HEK293T (cell line): ENCODE measurements around the gene PRAC2.
A peak's percentile ranks its signal among the peaks of the same experiment; 100 is the strongest.

Experiments used
- CTCF ChIA-PET: fragments of 350-600 bp; formaldehyde crosslinking; extraction: SDS; loops from one replicate; lab custom pipeline; 2021; ENCODE audit warnings: antibody characterized with exemption, inconsistent platforms; lab: Yijun Ruan, JAX
- POLR2A ChIA-PET: fragments of 350-600 bp; formaldehyde crosslinking; extraction: SDS; loops from one replicate; lab custom pipeline; 2020; ENCODE audit warnings: antibody characterized with exemption, inconsistent platforms; lab: Yijun Ruan, JAX
- DNase-seq: peaks from one replicate; pipeline ENCODE4 v3.0.0; 2012; ENCODE audit warnings: mixed read lengths; ENCODE audit errors: extremely low spot score
- ARNT ChIP-seq: fragments of 450-650 bp; IDR thresholded peaks from 2 replicates; pipeline ENCODE4 v1.6.1; 2017; ENCODE audit warnings: mild to moderate bottlenecking
- BHLHE40 ChIP-seq: fragments of 450-650 bp; IDR thresholded peaks from 2 replicates; pipeline ENCODE4 v1.6.1; 2016; ENCODE audit warnings: mild to moderate bottlenecking, moderate library complexity, borderline replicate concordance
- ELF4 ChIP-seq: fragments of 450-650 bp; IDR thresholded peaks from 2 replicates; pipeline ENCODE4 v1.6.1; 2017; ENCODE audit warnings: antibody characterized with exemption
- FOXA1 ChIP-seq: fragments of 450-650 bp; IDR thresholded peaks from 2 replicates; pipeline ENCODE4 v1.6.1; 2016; ENCODE audit warnings: mild to moderate bottlenecking
- FOXK2 ChIP-seq: fragments of 450-650 bp; IDR thresholded peaks from 2 replicates; pipeline ENCODE4 v1.6.1; 2016; ENCODE audit warnings: mild to moderate bottlenecking
- FOXM1 ChIP-seq: fragments of 450-650 bp; IDR thresholded peaks from 2 replicates; pipeline ENCODE4 v1.6.1; 2017; ENCODE audit warnings: mild to moderate bottlenecking, borderline replicate concordance
- HDGF ChIP-seq: fragments of 450-650 bp; IDR thresholded peaks from 2 replicates; pipeline ENCODE4 v1.6.1; 2017; ENCODE audit warnings: antibody characterized with exemption, borderline replicate concordance
- L3MBTL2 ChIP-seq: fragments of 450-650 bp; conservative IDR thresholded peaks from 2 replicates; pipeline ENCODE4 v1.6.1; 2016; ENCODE audit warnings: mild to moderate bottlenecking
- LEF1 ChIP-seq: fragments of 450-650 bp; IDR thresholded peaks from 2 replicates; pipeline ENCODE4 v1.6.1; 2017; ENCODE audit warnings: mild to moderate bottlenecking, borderline replicate concordance
- NFRKB ChIP-seq: fragments of 450-650 bp; IDR thresholded peaks from 2 replicates; pipeline ENCODE4 v1.6.1; 2016; ENCODE audit warnings: mild to moderate bottlenecking, moderate library complexity
- SP1 ChIP-seq: fragments of 450-650 bp; IDR thresholded peaks from 2 replicates; pipeline ENCODE4 v1.6.1; 2017
- SUZ12 ChIP-seq: fragments of 450-650 bp; IDR thresholded peaks from 2 replicates; pipeline ENCODE4 v1.6.1; 2016; ENCODE audit warnings: mild to moderate bottlenecking
- TARDBP ChIP-seq: fragments of 450-650 bp; IDR thresholded peaks from 2 replicates; pipeline ENCODE4 v1.6.1; 2016
- TF ChIP-seq, protein P1 (sequence below): fragments of 450-650 bp; IDR thresholded peaks from 2 replicates; pipeline ENCODE4 v1.6.1; 2016

PRAC2 gene

DNA sequence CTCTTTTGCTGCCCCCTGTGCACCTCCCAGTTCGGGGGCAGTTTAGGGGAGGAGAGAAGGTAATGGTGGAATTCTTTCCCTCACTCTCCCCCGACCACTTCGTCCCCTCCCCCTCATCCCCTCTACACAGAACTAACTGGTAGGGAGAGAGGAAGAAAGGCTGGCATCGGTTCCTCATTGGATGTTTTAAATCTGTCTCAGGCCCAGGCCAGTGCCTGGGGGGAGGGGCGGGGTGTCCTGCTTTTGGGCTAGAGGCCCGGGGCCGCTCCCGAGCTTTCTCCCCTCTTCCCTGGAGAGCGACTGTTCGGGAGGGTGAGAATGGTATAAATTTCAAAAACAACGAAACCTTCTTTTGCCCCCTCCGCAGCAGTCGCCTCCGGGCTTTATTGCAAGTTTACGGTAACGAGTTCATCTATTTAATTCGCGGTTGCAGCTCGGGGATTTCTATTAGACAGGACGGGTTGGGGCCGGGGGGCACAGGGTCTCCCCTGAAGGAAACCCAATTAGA lies at the start of gene PRAC2:
TSS of gene PRAC2 (plus strand) at position 271 of the 508 bp plus-strand sequence. CDS start 1,226 bp downstream, outside the sequence.
- ChIA-PET POLR2A (interaction anchor here (0.9 to 2.9 kb wide), 5 partner anchors 10 to 169 kb away, joined by 3 to 25 read pairs (median 3); partner anchors contain the start of gene ATP5MC1), CTCF (interaction anchor here (1.3 to 4.1 kb wide), 5 partner anchors 13 to 162 kb away, joined by 5 to 66 read pairs (median 10); no protein-coding TSS in a partner anchor)
- TF ChIP-seq SUZ12, result no peak
- TF ChIP-seq, protein P1, sequence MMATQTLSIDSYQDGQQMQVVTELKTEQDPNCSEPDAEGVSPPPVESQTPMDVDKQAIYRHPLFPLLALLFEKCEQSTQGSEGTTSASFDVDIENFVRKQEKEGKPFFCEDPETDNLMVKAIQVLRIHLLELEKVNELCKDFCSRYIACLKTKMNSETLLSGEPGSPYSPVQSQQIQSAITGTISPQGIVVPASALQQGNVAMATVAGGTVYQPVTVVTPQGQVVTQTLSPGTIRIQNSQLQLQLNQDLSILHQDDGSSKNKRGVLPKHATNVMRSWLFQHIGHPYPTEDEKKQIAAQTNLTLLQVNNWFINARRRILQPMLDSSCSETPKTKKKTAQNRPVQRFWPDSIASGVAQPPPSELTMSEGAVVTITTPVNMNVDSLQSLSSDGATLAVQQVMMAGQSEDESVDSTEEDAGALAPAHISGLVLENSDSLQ, result no peak
- no peak for TF ChIP-seq NFRKB
- TF ChIP-seq SP1, result no peak
- no peak for TF ChIP-seq LEF1
- no peak for TF ChIP-seq TARDBP
- no peak for TF ChIP-seq L3MBTL2
- no peak for TF ChIP-seq FOXA1
- no peak for TF ChIP-seq BHLHE40
- no peak for TF ChIP-seq FOXM1
- no peak for DNase-seq

DNA sequence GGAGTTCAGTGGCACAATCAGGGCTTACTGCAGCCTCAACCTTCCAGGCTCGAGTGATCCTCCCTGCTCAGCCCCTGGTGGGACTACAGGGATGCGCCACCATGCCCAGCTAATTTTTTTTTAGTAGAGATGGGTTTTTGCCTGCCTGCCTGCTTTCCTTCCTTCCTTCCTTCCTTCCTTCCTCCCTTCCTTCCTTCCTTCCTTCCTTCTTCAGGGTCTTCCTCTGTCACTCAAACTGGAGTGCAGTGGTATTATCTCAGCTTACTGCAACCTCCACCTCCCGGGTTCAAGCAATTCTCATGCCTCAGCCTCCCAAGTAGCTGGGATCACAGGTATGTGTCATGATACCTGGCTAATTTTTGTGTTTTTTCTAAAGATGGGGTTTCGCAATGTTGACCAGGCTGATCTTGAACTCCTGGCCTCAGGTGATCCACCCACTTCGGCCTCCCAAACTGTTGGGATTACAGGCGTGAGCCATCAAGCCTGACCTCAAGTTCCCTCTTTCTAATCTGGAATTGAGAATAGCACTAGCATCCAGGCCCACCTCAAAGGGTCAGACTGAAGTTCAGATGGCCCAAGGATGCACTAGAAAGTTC lies 45.9 kb upstream of the PRAC2 start:
- ChIA-PET POLR2A (interaction anchor here (1.6 kb wide), 1 partner anchor 114 kb away, joined by 5 read pairs; no protein-coding TSS in a partner anchor), CTCF (interaction anchor here (4.4 to 6.2 kb wide), 2 partner anchors 113 to 202 kb away, joined by 39 to 82 read pairs; no protein-coding TSS in a partner anchor)
- TF ChIP-seq TARDBP, result no peak
- TF ChIP-seq, protein P1, result peak; percentile 52
- DNase-seq, result no peak

DNA sequence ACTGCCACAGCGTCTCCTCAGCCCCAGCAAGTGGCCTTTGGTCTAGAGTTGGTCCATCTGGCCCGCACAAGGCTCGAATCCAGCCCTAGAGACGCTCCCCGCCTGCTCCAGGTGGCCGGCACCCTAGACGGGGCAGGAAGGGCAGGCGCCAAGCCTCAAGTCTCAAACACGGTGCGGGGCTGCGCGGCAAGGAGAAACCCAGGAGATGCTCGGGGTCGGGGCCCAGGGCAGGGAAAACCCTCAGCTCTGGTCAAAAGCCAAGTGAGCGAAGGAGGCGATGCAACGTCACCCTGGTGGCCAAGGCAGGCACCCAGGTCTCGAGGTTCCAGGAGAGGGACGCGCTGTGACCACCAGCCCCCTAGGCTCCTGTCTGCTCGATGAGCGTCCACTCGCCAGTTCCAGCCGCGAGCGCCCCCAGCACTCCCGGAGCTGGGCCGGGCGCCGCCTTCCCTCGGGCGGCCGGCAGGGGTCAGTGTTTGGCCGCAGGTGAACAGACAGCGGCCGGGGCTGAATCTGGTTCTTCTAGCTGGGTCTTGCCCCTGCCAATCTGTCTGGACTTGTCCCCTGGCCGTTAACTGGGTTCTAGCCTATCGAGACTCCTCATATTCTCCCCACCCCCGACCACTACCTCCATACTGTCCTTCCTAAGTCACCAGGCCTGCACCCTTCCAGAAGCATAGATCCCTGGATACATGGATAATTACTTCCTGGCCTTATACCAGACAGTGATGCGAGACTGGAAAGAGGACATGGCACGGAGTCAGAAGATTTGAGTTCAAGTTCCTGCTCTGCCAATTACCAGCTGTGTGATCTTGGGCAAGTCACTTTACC lies 44.6 kb upstream of the PRAC2 start:
- TF ChIP-seq, protein P1, result peak; percentile 70
- TF ChIP-seq ELF4, result no peak
- POLR2A ChIA-PET, result interaction anchor here (0.8 to 1.9 kb wide), 6 partner anchors 40 to 214 kb away, joined by 3 to 12 read pairs (median 6); partner anchors contain the start of genes ATP5MC1, HOXB13 and PRAC2
- DNase-seq, result peak; percentile 89
- CTCF ChIA-PET, result interaction anchor here (0.5 to 6.2 kb wide), 31 partner anchors 10 to 1085 kb away, joined by 3 to 82 read pairs (median 4); partner anchors contain the start of genes ATP5MC1, FAM117A and HOXB13

DNA sequence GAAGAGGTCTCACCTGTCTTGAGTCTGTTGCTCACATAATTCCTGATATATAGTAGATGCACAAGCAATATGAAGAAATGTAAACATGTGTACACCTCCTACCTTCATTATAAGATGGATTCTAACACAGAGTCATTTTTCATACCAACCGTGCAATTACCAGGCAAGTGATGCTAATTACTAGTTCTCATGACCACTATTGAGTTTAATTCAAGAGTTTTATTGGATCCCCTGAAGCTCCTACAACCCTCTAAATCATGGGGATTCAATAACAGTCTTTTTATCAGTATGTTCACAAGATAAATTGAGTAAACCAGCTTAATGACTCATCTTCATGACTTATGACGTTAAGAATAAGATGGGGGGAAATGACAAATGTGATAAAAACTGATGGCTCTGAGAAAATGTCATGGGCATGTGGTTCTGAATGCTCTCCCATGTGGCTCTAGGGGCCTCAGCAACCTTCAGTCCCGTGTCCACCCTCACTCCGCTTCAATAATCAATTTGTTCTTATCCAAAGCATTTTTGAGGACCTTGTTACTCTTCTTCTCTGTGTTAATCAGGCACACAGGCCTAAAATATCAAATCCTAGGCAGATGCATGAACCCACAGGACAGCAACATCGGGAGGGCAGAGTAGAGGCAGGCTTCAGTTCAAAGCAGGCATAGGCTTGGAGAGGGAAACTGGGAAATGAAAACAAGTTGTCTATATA lies 43.4 kb upstream of the PRAC2 start:
- POLR2A ChIA-PET, result interaction anchor here (1.6 to 1.9 kb wide), 3 partner anchors 45 to 111 kb away, joined by 8 to 12 read pairs (median 10); partner anchors contain the start of genes HOXB13 and PRAC2

DNA sequence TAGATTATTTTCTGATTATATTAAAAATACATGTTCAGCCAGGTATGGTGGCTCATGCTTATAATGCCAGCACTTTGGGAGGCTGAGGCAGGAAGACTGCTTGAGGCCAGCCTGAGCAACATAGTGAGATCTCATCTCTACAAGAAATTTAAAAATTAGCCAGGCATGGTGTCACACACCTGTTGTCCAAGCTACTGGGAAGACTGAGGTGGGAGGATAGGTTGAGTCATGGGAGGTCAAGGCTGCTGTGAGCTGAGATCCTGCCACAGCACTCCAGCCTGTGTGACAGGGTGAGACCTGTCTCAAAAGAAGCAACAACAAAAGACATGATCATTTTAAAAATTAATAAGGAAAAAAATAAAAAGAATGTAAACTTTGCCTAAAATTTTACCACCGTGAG lies 41.4 kb upstream of the PRAC2 start:
- TF ChIP-seq FOXA1 (no peak), L3MBTL2 (no peak), HDGF (no peak), SUZ12 (no peak), BHLHE40 (no peak), ELF4 (no peak), FOXK2 (no peak), LEF1 (no peak), NFRKB (no peak)
- TF ChIP-seq, protein P1, result no peak
- ChIA-PET CTCF (interaction anchor here (0.8 to 6.2 kb wide), 5 partner anchors 10 to 197 kb away, joined by 3 to 82 read pairs (median 4); no protein-coding TSS in a partner anchor), POLR2A (interaction anchor here (0.9 kb wide), 1 partner anchor 47 kb away, joined by 3 read pairs; the partner anchor contains the start of gene HOXB13)
- no peak for DNase-seq

More for the DNA sequence above, 43.4 kb upstream of the PRAC2 start:
- CTCF ChIA-PET, result interaction anchor here (0.6 to 6.2 kb wide), 24 partner anchors 8 to 213 kb away, joined by 3 to 82 read pairs (median 5); partner anchors contain the start of genes ATP5MC1 and HOXB13
- no peak for TF ChIP-seq NFRKB
- no peak for TF ChIP-seq SP1
- TF ChIP-seq SUZ12, result no peak
- no peak for TF ChIP-seq ARNT
- TF ChIP-seq TARDBP, result no peak
- no peak for DNase-seq
